ENCODE measurements around the gene UTS2R.
A peak's percentile ranks its signal among the peaks of the same experiment; 100 is the strongest.

UTS2R gene

GRCh38 chr17:82371333-82372248, at the start of gene UTS2R:
Gene UTS2R, plus strand, starts transcription at chr17:82371765. Its CDS starts 2,560 bp downstream, at chr17:82374325.
- Mint-ChIP-seq H3K4me3 (peak within 1 kb of the TSS; percentile 74), H3K9me3 (ENCODE audit: low read depth) (no peaks in the 10 kb centered on the region), H3K4me1 (ENCODE audit: low read depth) (peaks cover 15% of the 10 kb centered on the region), H3K27ac (no peak within 1 kb of the TSS), H3K36me3 (no peaks in the 10 kb centered on the region), H3K27me3 (peaks cover 12% of the 10 kb centered on the region)

GRCh38 chr17:82321947-82322466, 49.6 kb upstream of the UTS2R start:
- Mint-ChIP-seq H3K27ac (peak overlapping the region; percentile 93), H3K36me3 (no peaks in the 10 kb centered on the region), H3K4me1 (ENCODE audit: low read depth) (peaks cover 21% of the 10 kb centered on the region), H3K4me3 (peak overlapping the region; percentile 87), H3K27me3 (no peaks in the 10 kb centered on the region), H3K9me3 (ENCODE audit: low read depth) (no peaks in the 10 kb centered on the region)

- no peaks in the 10 kb centered on the region for H3K36me3 Mint-ChIP-seq
- no peaks in the 10 kb centered on the region for H3K9me3 Mint-ChIP-seq (ENCODE audit: low read depth)
- H3K27me3 Mint-ChIP-seq, result no peaks in the 10 kb centered on the region
- peaks cover 19% of the 10 kb centered on the region for H3K4me1 Mint-ChIP-seq (ENCODE audit: low read depth)
- H3K27ac Mint-ChIP-seq, result peak overlapping the region; percentile 93
- peak overlapping the region; percentile 87 for H3K4me3 Mint-ChIP-seq
These were observed 48.8 kb upstream of the UTS2R start for GRCh38 chr17:82322526-82323453.

- H3K27ac Mint-ChIP-seq, result peak overlapping the region; percentile 5
- no peaks in the 10 kb centered on the region for H3K36me3 Mint-ChIP-seq
- no peaks in the 10 kb centered on the region for H3K27me3 Mint-ChIP-seq
- no peaks in the 10 kb centered on the region for H3K9me3 Mint-ChIP-seq (ENCODE audit: low read depth)
- peaks cover 19% of the 10 kb centered on the region for H3K4me1 Mint-ChIP-seq (ENCODE audit: low read depth)
- H3K4me3 Mint-ChIP-seq, result peak overlapping the region; percentile 32
These were observed 47.9 kb upstream of the UTS2R start for GRCh38 chr17:82323514-82324234.

GRCh38 chr17:82324566-82325285, 46.8 kb upstream of the UTS2R start:
- no peak overlapping the region for H3K27ac Mint-ChIP-seq
- no peak overlapping the region for H3K4me3 Mint-ChIP-seq
- H3K4me1 Mint-ChIP-seq (ENCODE audit: low read depth), result peaks cover 19% of the 10 kb centered on the region
- no peaks in the 10 kb centered on the region for H3K36me3 Mint-ChIP-seq
- H3K27me3 Mint-ChIP-seq, result no peaks in the 10 kb centered on the region
- H3K9me3 Mint-ChIP-seq (ENCODE audit: low read depth), result no peaks in the 10 kb centered on the region

GRCh38 chr17:82325286-82326180, 46.0 kb upstream of the UTS2R start:
- H3K27me3 Mint-ChIP-seq, result no peaks in the 10 kb centered on the region
- H3K36me3 Mint-ChIP-seq, result no peaks in the 10 kb centered on the region
- H3K4me3 Mint-ChIP-seq, result no peak overlapping the region
- peaks cover 17% of the 10 kb centered on the region for H3K4me1 Mint-ChIP-seq (ENCODE audit: low read depth)
- H3K9me3 Mint-ChIP-seq (ENCODE audit: low read depth), result no peaks in the 10 kb centered on the region
- no peak overlapping the region for H3K27ac Mint-ChIP-seq

GRCh38 chr17:82327289-82327688, 44.3 kb upstream of the UTS2R start:
- no peaks in the 10 kb centered on the region for H3K27me3 Mint-ChIP-seq
- no peaks in the 10 kb centered on the region for H3K36me3 Mint-ChIP-seq
- H3K4me1 Mint-ChIP-seq (ENCODE audit: low read depth), result peaks cover 7% of the 10 kb centered on the region
- H3K27ac Mint-ChIP-seq, result peak overlapping the region; percentile 34
- no peaks in the 10 kb centered on the region for H3K9me3 Mint-ChIP-seq (ENCODE audit: low read depth)
- no peak overlapping the region for H3K4me3 Mint-ChIP-seq

- H3K27ac Mint-ChIP-seq, result no peak overlapping the region
- H3K9me3 Mint-ChIP-seq (ENCODE audit: low read depth), result no peaks in the 10 kb centered on the region
- H3K4me1 Mint-ChIP-seq (ENCODE audit: low read depth), result peaks cover 7% of the 10 kb centered on the region
- H3K4me3 Mint-ChIP-seq, result no peak overlapping the region
- no peaks in the 10 kb centered on the region for H3K36me3 Mint-ChIP-seq
- no peaks in the 10 kb centered on the region for H3K27me3 Mint-ChIP-seq
These were observed 43.8 kb upstream of the UTS2R start for GRCh38 chr17:82327757-82328140.

GRCh38 chr17:82328141-82328993, 43.2 kb upstream of the UTS2R start:
- H3K27me3 Mint-ChIP-seq, result no peaks in the 10 kb centered on the region
- no peak overlapping the region for H3K4me3 Mint-ChIP-seq
- H3K4me1 Mint-ChIP-seq (ENCODE audit: low read depth), result peaks cover 10% of the 10 kb centered on the region
- H3K27ac Mint-ChIP-seq, result no peak overlapping the region
- no peaks in the 10 kb centered on the region for H3K36me3 Mint-ChIP-seq
- H3K9me3 Mint-ChIP-seq (ENCODE audit: low read depth), result no peaks in the 10 kb centered on the region

- Mint-ChIP-seq H3K4me1 (ENCODE audit: low read depth) (peaks cover 10% of the 10 kb centered on the region), H3K27me3 (no peaks in the 10 kb centered on the region), H3K4me3 (no peak overlapping the region), H3K27ac (no peak overlapping the region), H3K36me3 (no peaks in the 10 kb centered on the region), H3K9me3 (ENCODE audit: low read depth) (no peaks in the 10 kb centered on the region)
These were observed 42.5 kb upstream of the UTS2R start for GRCh38 chr17:82328994-82329507.

GRCh38 chr17:82329683-82330321, 41.8 kb upstream of the UTS2R start:
- H3K9me3 Mint-ChIP-seq (ENCODE audit: low read depth), result no peaks in the 10 kb centered on the region
- H3K4me3 Mint-ChIP-seq, result no peak overlapping the region
- no peaks in the 10 kb centered on the region for H3K27me3 Mint-ChIP-seq
- peaks cover 11% of the 10 kb centered on the region for H3K4me1 Mint-ChIP-seq (ENCODE audit: low read depth)
- H3K27ac Mint-ChIP-seq, result no peak overlapping the region
- H3K36me3 Mint-ChIP-seq, result no peaks in the 10 kb centered on the region

Data from activated naive CD8-positive, alpha-beta T cell (primary cell).